Esophagus squamous epithelium (tissue), 4 donors: ENCODE measurements around the gene TCP11L2.

ENCODE experiments used
- CTCF ChIP-seq, 6 experiments: fragments of 450-650 bp in 4 of 6; fragments of 200-600 bp in 2 of 6; sonication (generic) in 2 of 6; IDR thresholded peaks; one replicate each; pipeline ENCODE4 v1.5.1; 2016 to 2019; ENCODE audit warnings: antibody characterized with exemption in 6 of 6, mild to moderate bottlenecking in 4 of 6, moderate library complexity in 4 of 6
- POLR2A ChIP-seq, 4 donors: fragments of 450-650 bp; IDR thresholded peaks; one replicate each; pipeline ENCODE4 v1.6.1; 2017; ENCODE audit warnings: antibody characterized with exemption in 4 of 4, mild to moderate bottlenecking in 4 of 4, moderate library complexity in 3 of 4

GRCh38 chr12:106342397-106343213 is 40.1 kb downstream of the TCP11L2 start:
- TF ChIP-seq CTCF (IDR thresholded peaks at IDR 0.05): peak in 1 of 6 experiments; percentile 11
- TF ChIP-seq POLR2A (IDR thresholded peaks at IDR 0.05): no peak
